Gastroesophageal sphincter (tissue), 4 donors: Measurements from ENCODE around the gene CPB2. TPM values are rescaled to one million over a fixed set of nuclear protein-coding genes. Genes with fewer than 3 reads are reported as not detected.

Source experiments
- ATAC-seq: fragments of 150-250 bp; one replicate; pipeline ENCODE4 v1.9.1; 2016; ENCODE audit warnings: mild to moderate bottlenecking, moderate library complexity
- H3K27ac ChIP-seq, 4 donors: fragments of 200-600 bp; sonication (generic) in 3 of 4; 1 replicate in 3 of 4; 2 replicates in 1 of 4; pipeline ENCODE4 v1.5.1; 2016 to 2019
- H3K27me3 ChIP-seq: fragments of 200-600 bp; sonication (generic); one replicate; pipeline ENCODE4 v1.5.1; 2019
- H3K36me3 ChIP-seq, 2 donors: fragments of 200-600 bp; sonication (generic); one replicate each; pipeline ENCODE4 v1.5.1; 2019; ENCODE audit warnings: control low read depth in 1 of 2
- H3K4me1 ChIP-seq, 3 donors: fragments of 200-600 bp; sonication (generic); 1 replicate in 2 of 3; 2 replicates in 1 of 3; pipeline ENCODE4 v1.5.1; 2016 to 2019; ENCODE audit warnings: control low read depth in 2 of 3
- H3K4me3 ChIP-seq, 2 donors: fragments of 200-600 bp; sonication (generic); one replicate each; pipeline ENCODE4 v1.5.1; 2019; ENCODE audit warnings: mild to moderate bottlenecking in 1 of 2, moderate library complexity in 1 of 2
- H3K9me3 ChIP-seq, 3 donors: fragments of 200-600 bp; sonication (generic); one replicate each; pipeline ENCODE4 v1.5.1; 2017 to 2019; ENCODE audit warnings: control low read depth in 2 of 3
- EP300 ChIP-seq: sonication (generic); formaldehyde crosslinking; IDR thresholded peaks from one replicate; pipeline ENCODE4 v1.6.1; 2017; ENCODE audit warnings: antibody characterized with exemption, mild to moderate bottlenecking
- POLR2A ChIP-seq, 2 donors: fragments of 450-650 bp; IDR thresholded peaks; one replicate each; pipeline ENCODE4 v1.6.1; 2017; ENCODE audit warnings: antibody characterized with exemption in 2 of 2, mild to moderate bottlenecking in 2 of 2, moderate library complexity in 1 of 2
- POLR2AphosphoS5 ChIP-seq: sonication (generic); formaldehyde crosslinking; IDR thresholded peaks from one replicate; pipeline ENCODE4 v1.6.1; 2017; ENCODE audit warnings: antibody characterized with exemption
- WGBS, 2 donors: methylation state at CpG; one replicate each; pipeline ENCODE4 v1.1.5; 2018; ENCODE audit warnings: low coverage in 1 of 2; 5-methylcytosine and 5-hydroxymethylcytosine counted together
- total RNA-seq, 4 donors: library from RNA; depleted of rRNA; stranded (reverse); fragments of >200 nt; gene quantifications; one replicate each; pipeline ENCODE4 v1.1.0, GENCODE V29; 2016
- TF ChIP-seq, protein P1 (sequence below), 4 experiments: fragments of 200-600 bp in 2 of 4; fragments of 450-650 bp in 2 of 4; sonication (generic) in 1 of 4; IDR thresholded peaks; one replicate each; pipeline ENCODE4 v1.5.1; 2017 to 2019; ENCODE audit warnings: antibody characterized with exemption in 4 of 4, mild to moderate bottlenecking in 2 of 4, moderate library complexity in 2 of 4

The CPB2 gene
- total RNA-seq, 4 donors from 2014 or later, result not detected

GRCh38 chr13:46050771-46051170 lies 54.1 kb downstream of the CPB2 start:
- Histone ChIP-seq H3K27ac (no peak overlapping the region), H3K4me1 (peaks cover 5 to 44% (median 8%) of the 10 kb centered on the region in 3 donors), H3K27me3 (no peaks in the 10 kb centered on the region), H3K4me3 (no peak overlapping the region), H3K36me3 (no peaks in the 10 kb centered on the region), H3K9me3 (no peaks in the 10 kb centered on the region)
- TF ChIP-seq, protein P1, sequence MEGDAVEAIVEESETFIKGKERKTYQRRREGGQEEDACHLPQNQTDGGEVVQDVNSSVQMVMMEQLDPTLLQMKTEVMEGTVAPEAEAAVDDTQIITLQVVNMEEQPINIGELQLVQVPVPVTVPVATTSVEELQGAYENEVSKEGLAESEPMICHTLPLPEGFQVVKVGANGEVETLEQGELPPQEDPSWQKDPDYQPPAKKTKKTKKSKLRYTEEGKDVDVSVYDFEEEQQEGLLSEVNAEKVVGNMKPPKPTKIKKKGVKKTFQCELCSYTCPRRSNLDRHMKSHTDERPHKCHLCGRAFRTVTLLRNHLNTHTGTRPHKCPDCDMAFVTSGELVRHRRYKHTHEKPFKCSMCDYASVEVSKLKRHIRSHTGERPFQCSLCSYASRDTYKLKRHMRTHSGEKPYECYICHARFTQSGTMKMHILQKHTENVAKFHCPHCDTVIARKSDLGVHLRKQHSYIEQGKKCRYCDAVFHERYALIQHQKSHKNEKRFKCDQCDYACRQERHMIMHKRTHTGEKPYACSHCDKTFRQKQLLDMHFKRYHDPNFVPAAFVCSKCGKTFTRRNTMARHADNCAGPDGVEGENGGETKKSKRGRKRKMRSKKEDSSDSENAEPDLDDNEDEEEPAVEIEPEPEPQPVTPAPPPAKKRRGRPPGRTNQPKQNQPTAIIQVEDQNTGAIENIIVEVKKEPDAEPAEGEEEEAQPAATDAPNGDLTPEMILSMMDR (IDR thresholded peaks at IDR 0.05), result no peak
- TF ChIP-seq EP300 (no peak), POLR2A (IDR thresholded peaks at IDR 0.05) (no peak), POLR2AphosphoS5 (no peak)
- no peak for ATAC-seq

GRCh38 chr13:46045424-46045823 lies 59.4 kb downstream of the CPB2 start:
- H3K9me3 ChIP-seq, result no peaks in the 10 kb centered on the region
- ATAC-seq, result no peak
- H3K27me3 ChIP-seq, result no peaks in the 10 kb centered on the region
- no peak overlapping the region for H3K27ac ChIP-seq
- no peak overlapping the region for H3K4me3 ChIP-seq
- TF ChIP-seq POLR2AphosphoS5 (no peak), EP300 (no peak), POLR2A (IDR thresholded peaks at IDR 0.05) (no peak)
- TF ChIP-seq, protein P1 (IDR thresholded peaks at IDR 0.05), result no peak
- peaks cover 0 to 19% of the 10 kb centered on the region in 2 donors for H3K36me3 ChIP-seq
- peaks cover 0 to 35% (median 0%) of the 10 kb centered on the region in 3 donors for H3K4me1 ChIP-seq
- 66 to 89% methylated on average over 2 of the region's 2 CpGs for WGBS, 2 donors

GRCh38 chr13:46043647-46044046 lies 61.2 kb downstream of the CPB2 start:
- TF ChIP-seq EP300, result no peak
- TF ChIP-seq, protein P1 (IDR thresholded peaks at IDR 0.05), result no peak
- TF ChIP-seq POLR2AphosphoS5, result no peak
- TF ChIP-seq POLR2A (IDR thresholded peaks at IDR 0.05), result no peak
- peaks cover 0 to 19% (median 0%) of the 10 kb centered on the region in 3 donors for H3K4me1 ChIP-seq
- H3K36me3 ChIP-seq, result peaks cover 0 to 32% of the 10 kb centered on the region in 2 donors
- H3K27me3 ChIP-seq, result no peaks in the 10 kb centered on the region
- no peaks in the 10 kb centered on the region for H3K9me3 ChIP-seq
- WGBS, 2 donors, result 96 to 98% methylated on average over 5 of the region's 5 CpGs
- no peak overlapping the region for H3K4me3 ChIP-seq
- ATAC-seq, result no peak
- no peak overlapping the region for H3K27ac ChIP-seq

- 84 to 93% methylated on average over 4 of the region's 4 CpGs for WGBS, 2 donors
- TF ChIP-seq, protein P1 (IDR thresholded peaks at IDR 0.05), result no peak
- no peak for TF ChIP-seq EP300
- TF ChIP-seq POLR2A (IDR thresholded peaks at IDR 0.05), result no peak
- TF ChIP-seq POLR2AphosphoS5, result no peak
- Histone ChIP-seq H3K27ac (no peak overlapping the region), H3K4me1 (peaks cover 0 to 19% (median 0%) of the 10 kb centered on the region in 3 donors), H3K9me3 (no peaks in the 10 kb centered on the region), H3K36me3 (peaks cover 0 to 42% of the 10 kb centered on the region in 2 donors), H3K27me3 (no peaks in the 10 kb centered on the region), H3K4me3 (no peak overlapping the region)
- ATAC-seq, result no peak
Measured at GRCh38 chr13:46041419-46041839, 63.4 kb downstream of the CPB2 start.

DNA sequence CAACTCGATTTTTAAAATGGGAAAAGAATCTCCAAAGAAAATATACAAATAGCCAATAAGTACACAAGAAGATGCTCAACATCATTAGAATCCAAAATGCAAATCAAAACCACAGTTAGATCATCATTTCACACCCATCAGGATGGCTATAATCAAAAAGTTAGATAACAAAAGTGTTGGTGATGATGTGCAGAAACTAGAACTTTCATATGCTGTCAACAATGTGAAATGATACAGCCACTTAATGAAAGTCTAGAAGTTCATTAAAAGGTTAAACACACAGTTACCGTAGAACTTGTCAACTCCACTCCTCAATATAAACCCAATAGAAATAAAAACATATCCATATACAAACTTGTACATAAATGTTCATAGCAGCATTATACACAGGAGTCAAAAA lies 64.1 kb downstream of the CPB2 start:
- no peaks in the 10 kb centered on the region for H3K27me3 ChIP-seq
- no peaks in the 10 kb centered on the region for H3K9me3 ChIP-seq
- TF ChIP-seq POLR2A (IDR thresholded peaks at IDR 0.05), result no peak
- TF ChIP-seq EP300, result no peak
- TF ChIP-seq, protein P1 (IDR thresholded peaks at IDR 0.05), result no peak
- no peak for TF ChIP-seq POLR2AphosphoS5
- no peak for ATAC-seq
- WGBS, 2 donors, result 69 to 95% methylated on average over 2 of the region's 2 CpGs
- H3K36me3 ChIP-seq, result peaks cover 0 to 42% of the 10 kb centered on the region in 2 donors
- no peak overlapping the region for H3K4me3 ChIP-seq
- H3K27ac ChIP-seq, result no peak overlapping the region
- H3K4me1 ChIP-seq, result peaks cover 0 to 15% (median 0%) of the 10 kb centered on the region in 3 donors
